SKM-1 (cell line): ENCODE data around the gene VPS26B.
"Not testable (repeated sequence)": the region's sequence is repeated elsewhere in the genome, so short reads cannot be mapped to it uniquely, and the experiment has no call there.

Experiments used
- DNase-seq: peaks from one replicate; lab custom pipeline; 2025; ENCODE audit not compliant: unreplicated experiment; lab: John Stamatoyannopoulos, UW

The VPS26B gene

DNA sequence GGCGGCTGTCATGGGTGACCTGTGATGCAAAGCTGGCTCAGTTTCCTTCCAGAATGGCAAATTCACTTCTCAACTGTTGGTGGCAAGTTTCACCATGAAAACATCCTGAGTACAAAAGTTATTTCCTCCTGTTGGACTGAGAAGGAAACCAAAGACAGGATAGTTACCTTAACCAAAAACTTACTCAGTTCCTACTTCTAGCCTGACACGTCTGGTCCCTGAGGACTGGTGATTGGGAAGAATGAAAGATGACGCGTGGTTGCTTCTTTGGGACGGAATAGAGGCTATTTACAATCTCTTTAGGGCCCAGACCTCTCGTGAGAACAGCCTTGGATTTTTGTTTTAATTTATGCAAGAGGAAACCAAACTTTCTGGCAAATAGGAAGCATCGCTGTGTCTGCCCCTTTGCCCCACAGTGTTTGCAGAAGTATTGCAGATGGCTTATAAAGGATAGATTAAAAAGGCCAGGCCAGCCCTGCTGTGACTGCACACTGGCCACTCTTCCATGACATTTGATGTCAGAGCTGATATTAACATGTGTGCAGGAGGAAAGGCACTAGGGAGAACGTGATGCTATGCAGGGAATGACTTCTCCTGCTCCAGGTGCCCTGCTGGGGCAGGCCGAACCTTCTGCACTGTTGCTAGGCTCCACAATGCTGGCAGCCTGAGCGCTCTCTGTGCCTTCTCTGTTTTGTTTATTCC, 7.6 kb downstream of the VPS26B start:
- DNase-seq = no peak

DNA sequence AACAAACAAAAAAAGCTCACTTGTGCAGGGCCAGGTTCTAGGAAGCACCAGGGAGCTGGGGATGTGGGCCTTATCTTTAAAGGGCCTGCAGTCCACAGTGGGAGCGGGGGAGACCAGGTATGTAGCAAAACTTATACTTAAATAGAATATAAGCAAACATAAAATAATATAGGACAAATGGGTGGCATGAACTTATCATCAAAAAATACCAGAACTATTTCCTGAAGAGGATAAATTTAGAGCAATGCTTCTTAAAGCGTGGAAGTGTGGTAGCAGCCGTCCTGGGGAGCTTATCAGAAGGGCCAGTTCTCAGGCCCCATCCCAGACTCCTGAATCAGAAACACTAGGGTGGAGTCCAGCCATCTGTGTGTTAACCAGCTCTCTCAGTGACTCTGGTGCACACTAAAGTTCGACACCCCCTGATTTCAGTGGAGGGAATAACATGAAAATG, 9.3 kb downstream of the VPS26B start:
- DNase-seq = no peak

DNA sequence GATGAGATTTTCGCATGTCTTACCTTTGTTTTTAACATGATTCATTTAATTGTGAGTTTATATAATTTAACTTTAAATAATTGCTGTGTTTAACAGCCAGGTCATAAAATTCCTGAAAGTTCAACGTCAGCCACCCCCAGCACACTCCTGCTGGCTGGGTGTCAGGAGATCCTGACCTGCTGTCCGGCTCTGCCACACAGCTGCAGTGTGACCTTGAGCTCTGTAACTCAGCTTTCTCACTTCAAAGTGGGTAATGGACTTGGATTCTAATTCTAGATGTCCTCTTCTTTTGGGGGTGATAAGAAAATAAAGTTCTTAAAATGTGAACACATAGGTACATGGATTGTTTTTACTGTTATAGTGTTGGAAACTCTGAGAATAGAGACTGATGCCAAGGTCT, 10.9 kb downstream of the VPS26B start:
- DNase-seq = no peak

DNA sequence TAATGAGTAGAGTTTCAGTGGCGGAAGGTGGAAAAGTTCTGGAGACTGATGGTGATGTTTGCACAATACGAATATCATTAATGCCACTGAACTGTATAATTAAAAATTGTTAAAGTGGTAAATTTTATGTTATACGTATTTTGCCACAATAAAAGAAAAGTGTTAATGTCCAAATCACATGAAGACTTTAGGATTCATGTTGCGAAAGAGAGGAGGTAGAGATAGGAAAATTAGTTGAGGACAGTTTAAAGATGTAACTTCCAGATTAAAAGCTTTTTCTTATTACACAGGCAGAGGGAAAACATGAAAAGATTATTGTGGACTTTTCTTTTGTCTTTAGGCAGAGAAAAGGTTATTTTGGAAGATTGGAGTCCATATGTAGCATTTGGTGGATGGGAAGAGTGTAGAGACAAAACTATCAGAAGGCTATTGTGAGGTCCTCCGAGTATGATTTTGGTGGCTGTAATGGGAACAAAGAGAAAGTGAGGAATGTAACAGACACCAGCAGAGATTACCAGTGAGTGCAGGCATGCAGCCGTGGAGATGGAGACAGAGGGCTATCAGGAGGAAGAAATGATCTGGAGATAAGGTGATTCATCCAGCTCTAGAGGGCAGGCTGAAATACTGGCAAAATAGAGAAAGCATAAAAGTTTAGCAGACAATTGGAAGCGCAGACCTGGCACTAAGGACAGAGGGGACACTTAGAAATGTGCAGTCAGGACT, 12.5 kb downstream of the VPS26B start:
- DNase-seq = no peak

DNA sequence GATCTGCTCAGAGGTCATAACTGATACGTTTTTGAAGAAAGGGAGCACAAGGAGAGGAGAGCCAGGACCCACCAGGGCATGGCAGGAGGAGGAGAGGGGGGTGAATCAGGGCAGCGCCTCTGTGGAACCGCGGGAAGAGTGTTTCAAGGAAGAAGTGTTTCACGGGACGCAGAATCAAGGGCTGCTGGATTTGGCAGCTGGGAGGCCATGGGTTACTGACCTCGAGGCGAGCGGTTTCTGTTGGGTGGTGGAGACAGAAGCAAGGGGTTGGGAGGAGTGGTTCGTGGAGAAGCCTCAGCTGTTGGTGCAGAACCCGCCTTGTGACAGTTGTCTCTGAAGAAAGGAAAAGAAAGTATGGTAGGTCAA, 13.1 kb downstream of the VPS26B start:
- no peak for DNase-seq

DNA sequence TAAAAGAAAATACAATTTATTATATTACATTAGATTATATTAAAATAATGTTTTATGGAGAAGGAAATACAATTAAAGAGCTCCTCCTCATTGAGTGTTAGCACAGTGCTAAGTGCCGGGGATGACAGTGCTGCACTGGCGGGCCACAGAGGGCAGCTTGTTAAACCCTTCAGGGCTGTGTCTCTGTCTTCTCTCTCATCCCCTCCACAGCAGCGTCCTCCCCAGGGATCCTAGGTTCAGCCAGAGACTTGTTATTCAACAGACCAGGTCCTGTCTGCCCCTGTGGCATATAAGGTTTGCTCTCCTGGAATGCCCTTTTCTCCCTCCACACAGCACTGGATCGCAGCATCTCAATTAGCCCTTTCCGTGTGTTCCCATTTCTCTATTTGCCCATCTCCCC, 14.5 kb downstream of the VPS26B start:
- no peak for DNase-seq

DNA sequence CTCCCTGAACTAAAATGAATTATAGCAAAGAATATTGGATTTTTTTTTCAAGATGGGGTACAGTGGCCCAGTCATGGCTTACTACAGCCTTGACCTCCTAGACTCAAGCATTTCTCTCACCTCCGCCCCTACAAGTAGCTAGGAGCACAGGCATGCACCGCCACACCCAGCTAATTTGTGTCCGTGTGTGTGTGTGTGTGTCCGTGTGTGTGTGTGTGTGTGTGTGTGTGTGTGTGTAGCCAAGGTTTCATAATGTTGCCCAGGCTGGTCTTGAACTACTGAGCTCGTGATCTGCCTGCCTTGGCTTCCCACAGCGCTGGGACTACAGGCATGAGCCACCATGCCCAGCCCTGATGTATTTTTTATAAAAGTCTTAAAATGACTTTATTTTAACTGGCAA, 16.1 kb downstream of the VPS26B start:
- no peak for DNase-seq

DNA sequence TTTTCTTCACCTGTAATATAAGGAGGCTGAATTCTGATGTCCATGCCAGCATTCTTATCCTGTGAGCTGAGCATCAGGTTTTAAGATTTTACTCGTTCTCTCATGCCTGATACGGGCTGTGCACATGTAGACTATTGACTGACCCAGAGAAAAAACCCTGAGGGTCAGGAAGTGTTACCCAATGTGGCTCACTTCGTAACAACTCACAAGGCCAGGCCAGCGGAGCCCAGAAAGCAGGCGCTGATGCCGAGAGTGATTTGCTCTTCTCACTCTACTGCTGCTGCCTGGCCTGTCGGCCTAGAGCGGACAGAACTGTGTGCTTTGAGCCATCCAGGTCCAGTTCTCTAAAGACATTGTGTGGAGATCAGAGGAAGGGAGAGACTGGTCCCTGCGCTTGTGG, 17.9 kb downstream of the VPS26B start:
- no peak for DNase-seq

DNA sequence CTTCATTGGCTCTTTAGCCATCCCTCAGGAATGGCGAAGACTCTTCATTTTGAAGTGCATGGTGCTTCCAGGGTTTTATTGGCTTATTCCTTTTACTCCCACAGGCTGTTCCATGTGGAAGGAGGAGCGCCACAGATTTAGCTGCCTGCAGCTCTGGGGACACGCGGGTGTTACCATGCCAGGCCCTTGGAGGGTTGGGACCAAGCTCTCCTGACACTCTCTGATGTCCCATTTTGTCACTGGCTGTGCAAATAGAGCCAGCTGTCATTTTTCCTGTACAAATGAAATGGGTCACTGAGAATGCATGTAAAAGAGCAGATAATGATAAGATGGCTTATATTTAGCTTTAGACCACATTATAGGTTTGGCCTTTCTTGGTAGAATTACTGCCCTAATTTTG, 19.4 kb downstream of the VPS26B start:
- DNase-seq = no peak

DNA sequence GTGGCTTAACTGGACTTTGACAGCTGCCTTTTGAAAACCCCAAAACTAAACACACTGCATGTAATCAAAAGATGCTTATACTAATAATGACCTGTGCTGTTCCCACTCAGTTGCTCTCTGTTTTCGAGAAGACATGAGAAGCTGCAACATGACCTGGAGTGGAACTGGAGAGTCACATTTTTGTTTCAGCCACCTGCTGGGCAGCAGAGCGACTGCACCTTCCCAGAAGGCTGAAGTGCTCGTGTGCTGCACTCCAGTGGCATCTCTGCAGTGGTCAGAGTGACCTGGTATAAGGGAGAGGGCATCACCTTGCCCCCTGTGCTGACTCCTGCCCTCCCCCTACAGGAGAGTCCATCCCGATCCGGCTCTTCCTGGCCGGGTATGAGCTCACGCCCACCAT, 20.1 kb downstream of the VPS26B start:
- no peak for DNase-seq

DNA sequence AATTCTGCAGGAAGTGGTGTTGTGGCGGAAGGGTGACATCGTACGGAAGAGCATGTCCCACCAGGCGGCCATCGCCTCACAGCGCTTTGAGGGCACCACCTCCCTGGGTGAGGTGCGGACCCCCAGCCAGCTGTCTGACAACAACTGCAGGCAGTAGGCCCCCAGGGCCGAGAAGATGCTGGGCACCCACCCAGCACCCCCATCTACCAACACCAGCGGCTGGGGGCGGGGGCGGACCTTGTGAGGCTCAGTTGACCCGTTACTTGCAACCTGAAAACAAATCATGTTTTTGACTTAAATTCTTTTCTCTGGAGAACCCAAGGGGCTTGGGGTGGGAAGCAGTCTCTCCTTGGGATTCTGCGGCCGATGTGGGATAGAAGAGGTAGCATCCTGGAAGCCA, 21.0 kb downstream of the VPS26B start:
- no peak for DNase-seq

DNA sequence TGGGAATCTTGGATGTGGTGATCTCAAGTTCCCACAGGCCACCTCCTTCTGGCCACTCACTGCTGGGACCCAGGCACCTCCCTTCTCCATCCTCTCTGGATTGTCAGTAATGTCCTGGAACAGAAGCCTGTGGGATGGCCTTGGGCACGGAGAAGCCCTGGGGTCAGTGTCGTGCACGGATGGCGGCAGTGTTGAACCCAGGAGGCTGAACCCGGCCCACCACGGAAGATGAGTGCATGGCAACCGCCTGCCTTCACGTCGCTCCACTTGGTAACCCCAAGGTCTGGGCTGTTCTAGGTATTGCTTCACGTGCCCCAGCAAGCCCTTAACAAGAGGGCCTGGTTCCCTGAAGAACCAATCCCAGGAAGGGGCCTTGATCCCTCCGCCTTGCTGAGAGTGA, 21.6 kb downstream of the VPS26B start:
- no peak for DNase-seq

DNA sequence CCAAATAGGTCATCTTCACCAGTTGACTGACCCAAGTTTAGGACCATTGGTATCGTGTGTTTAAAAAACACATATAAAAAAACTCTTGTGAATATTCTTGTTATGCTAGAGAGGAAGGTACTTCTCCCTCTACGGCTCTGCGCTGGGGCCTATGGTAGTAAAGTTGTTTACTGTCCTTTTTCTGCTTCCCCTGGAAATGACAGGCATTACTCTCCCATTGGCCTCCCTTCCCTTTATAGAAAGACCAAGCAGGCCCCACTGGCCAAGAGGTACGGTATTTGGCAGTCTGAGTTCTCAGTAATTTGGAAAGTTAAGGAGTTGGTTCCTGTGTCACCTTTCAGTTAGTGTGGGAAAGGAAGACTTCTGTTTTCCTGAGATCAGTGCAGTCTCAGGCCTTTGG, 22.2 kb downstream of the VPS26B start:
- DNase-seq = no peak

DNA sequence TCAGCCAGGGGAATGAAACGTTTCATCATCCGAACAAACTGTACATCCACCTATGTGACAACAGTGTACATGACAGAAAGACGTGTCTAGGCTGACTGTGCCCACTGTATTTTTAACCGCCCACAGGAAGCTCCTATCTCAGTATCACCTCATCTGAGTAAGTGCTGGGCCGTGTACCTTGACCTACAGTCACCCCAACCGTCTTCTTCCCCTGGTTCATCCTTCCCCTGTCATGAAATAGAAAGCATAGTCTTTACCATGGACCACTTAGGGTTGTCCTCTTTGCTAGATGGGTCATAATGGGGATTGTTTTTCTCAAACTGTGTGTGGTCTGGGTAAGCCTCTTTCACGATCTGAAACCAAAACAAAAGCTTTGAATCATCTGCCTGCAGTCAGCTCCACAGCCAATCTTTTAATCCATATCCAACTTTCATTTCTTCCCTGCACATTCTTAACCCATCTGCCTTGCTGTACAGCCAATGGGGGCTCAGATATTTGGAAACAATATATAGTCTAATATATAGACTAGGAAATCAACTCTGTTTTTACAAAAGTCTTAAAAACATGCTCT, 24.5 kb downstream of the VPS26B start:
- no peak for DNase-seq

DNA sequence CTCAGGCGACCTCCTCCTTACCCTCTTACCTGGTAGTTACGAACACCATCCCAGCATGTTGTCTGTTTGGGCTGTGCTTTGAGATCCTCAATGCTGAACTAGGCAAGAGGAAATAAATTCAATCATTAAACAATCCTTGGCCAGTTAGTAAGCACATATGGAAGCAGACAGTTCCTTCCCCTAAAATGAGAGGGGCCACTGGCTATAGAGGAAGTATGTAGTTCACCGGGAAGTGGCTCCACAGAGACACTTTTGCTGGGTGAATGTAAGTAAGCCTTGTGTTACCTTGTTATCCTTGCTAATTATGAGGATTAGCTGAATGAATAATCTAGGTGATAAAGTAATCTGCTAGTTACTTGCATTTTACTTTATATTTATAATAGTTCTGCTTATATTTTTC, 25.8 kb downstream of the VPS26B start:
- no peak for DNase-seq

DNA sequence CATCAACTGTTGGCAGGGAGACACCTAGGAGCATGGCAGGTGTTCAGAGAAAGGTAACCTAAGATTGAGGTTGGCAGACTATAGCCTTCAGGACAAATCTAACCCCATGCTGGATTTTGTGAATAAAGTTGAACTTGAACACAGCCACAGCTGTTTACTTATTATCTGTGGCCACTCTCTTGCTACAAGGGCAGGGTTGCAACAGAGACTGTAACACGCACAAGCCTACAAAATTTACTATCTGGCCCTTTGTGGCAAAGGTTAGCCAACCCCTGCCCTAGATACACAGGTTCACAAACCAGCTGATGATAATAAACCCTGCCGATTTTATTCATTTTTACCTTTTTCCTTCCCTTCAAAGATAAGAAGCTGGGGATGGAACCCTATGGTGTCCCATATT, 26.2 kb downstream of the VPS26B start:
- no peak for DNase-seq

DNA sequence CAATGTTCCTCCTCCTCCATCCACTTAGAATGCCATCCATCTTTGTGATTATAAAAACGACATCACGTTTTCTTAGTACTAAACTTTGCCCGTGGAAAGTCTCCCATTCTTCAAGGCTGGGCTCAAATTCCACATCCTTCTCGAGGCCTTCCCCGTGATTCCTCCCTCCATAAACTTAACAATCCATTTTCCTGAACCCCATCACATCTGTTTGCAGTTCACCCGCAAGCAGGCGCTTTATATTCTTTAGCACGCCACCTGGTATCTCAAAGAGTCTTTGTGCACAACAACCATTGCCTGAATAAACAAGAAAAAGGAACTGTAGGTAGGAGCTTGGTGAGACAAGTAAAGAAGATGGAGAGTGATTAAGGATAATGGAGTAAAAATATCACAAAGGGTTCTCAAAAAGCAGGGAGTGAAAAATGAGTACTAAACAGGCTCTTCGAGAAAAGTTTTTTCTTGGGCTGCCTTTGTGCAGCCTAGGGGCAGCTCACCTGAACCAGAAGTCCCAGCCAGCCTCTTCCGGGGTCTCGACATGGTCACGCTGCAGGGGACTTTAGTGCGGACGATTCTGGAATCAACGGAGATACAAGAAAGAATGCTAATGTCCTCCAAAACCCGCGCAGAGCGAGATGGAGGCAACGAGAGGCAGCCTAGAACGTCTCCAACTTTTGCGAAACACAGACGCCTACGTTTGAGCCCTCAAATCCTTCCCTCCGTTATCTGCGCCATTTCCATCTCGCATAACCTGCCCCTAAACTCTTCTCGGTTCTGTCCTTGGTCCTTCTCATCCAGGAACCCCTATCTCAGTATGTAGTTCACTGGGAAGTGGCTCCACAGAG, 28.1 kb downstream of the VPS26B start:
- DNase-seq = no peak

DNA sequence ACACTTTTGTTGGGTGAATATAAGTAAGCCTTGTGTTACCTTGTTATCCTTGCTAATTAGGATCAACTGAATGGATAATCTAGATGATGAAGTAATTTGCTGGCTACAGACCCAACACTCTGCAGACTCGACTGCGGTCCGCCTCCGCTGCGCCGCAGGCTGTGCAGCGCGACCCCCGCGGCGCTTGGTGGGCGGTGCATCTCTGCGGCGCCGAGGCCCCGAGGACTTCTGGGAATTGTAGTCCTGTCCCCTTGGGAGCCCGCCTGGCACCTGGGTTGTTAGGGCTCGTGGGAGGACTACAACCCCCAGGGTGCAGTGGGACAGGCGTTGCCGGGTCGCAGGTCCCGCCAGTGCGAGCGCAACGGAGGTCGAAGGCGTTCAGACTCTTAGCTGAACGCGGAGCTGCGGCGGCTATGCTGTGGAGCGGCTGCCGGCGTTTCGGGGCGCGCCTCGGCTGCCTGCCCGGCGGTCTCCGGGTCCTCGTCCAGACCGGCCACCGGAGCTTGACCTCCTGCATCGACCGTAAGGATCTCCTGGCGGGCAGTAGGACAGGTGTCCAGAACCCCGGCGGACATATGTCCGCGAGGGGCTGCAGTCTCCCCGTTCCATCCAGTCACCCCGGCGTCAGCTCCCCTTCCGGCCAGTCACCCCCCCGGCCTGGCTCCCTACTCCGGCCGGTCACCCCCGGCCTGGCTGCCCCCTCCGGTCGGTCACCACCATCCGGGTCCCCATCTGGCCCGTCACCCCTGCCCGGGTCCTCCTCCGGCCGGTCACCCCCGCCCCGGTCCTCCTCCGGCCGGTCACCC, 28.9 kb downstream of the VPS26B start, which contains the start of the genes ACAD8 and THYN1:
ACAD8 (plus strand) TSS at position 381 of the 806 bp plus-strand sequence; CDS start at position 414, 33 bp downstream.
THYN1 (minus strand) TSS at position 165 of the 806 bp plus-strand sequence. CDS start 470 bp downstream, outside the sequence.
- peak; percentile 87 for DNase-seq

DNA sequence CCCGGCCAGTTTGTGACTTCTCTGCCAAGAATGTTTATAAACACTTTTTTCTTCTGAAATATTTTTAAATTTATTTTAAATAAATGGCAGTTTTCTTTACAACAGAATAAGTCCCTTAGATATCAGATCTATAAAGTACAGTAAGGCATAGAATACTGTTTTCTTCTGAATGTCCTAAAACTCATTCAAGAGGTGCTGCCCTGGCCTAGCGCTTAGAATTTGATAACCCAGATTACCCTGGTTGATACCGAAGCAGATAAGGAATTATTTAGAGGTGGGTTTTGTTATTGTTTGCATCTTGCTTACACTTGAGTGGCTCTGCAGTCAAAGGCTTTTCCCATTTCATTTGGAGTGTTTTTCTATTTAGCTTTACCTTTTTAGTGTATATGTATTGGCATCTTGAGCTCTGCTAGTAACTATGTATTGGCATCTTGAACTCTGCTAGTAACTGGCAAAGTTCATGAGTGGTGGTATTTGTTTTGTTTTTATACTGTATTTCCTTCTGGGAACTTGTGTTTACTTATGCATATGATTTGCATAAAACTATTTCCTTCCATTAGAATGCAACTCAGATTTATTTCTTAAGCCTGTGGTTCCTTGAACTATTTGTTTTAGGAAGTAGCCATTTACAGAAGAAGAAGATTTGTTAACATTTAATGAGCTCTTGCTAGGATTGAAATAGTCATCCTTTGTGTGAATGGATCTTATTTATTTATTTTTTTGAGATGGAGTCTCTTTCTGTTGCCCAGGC, 30.1 kb downstream of the VPS26B start:
- DNase-seq = no peak

DNA sequence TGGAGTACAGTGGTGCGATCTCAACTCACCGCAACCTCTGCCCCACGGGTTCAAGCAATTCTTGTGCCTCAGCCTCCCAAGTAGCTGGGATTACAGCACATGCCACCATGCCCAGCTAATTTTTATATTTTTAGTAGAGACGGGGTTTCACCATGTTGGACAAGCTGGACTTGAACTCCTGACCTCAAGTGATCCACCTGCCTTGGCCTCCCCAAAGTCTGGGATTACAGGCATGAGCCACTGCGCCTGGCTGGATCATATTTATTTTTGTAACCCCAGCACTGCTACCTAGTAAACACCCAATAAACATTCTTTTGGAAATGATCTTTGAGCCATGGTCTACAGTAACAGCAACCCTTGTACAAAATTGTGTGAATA, 30.7 kb downstream of the VPS26B start:
- DNase-seq = not testable (repeated sequence)
